ENCODE measurements around the gene GALNT14. TPM values are rescaled to one million over a fixed set of nuclear protein-coding genes. Genes with fewer than 3 reads are reported as not detected.

Gene GALNT14
- total and polyA plus RNA-seq, 8 donors = 1.9 to 9.1 (median 2.8) TPM

DNA sequence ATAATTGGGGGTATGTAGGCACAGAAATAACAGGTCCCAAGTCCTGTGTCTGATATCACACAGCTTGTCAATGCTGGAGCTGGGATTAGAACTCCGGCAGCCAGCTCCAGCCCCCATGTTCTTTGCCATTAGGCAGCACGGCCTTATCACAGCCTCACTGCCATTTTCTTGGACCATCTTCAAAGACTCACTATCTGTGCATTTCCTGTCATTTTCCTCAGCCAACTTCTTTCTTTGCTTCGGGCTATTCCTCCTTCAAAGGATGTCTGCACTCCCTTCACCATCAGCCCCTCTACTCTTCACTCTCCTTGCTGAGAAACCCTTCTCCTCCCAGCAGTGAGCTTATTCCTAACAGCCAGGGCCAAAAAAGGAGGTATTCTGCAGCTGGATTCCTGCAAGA, 139.6 kb downstream of the GALNT14 start:
- FAIRE-seq = no peak
- no peaks in the 10 kb centered on the region for H3K27me3 ChIP-seq

DNA sequence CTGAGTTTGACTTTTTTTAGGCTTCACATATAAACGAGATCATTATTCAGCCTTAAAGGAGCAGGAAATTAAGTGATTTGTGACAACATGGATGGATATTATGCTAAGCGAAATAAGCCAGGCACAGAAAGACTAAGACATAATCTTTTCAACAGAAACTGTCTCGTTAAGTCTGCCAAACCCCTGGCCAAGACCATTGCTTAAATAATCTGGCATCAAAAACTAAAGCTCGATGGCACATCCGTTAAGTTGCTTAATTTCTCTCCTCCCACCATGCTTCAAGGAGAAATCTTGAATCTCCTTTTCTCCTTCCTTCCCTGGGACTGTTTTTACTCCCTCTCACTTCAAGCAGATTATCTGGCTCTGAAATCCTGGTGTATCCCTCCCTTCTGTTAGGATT, 140.3 kb downstream of the GALNT14 start:
- no peak for DNase-seq
- Histone ChIP-seq H3K27me3 (no peaks in the 10 kb centered on the region), H3K4me1 (no peaks in the 10 kb centered on the region), H3K27ac (no peak overlapping the region), H3K9me3 (no peaks in the 10 kb centered on the region), H3K4me3 (no peak overlapping the region), H3K36me3 (no peaks in the 10 kb centered on the region)
- no peak for FAIRE-seq
- WGBS, 2 donors = 64 to 80% methylated on average over 5 of the region's 5 CpGs
- TF ChIP-seq, protein P1, sequence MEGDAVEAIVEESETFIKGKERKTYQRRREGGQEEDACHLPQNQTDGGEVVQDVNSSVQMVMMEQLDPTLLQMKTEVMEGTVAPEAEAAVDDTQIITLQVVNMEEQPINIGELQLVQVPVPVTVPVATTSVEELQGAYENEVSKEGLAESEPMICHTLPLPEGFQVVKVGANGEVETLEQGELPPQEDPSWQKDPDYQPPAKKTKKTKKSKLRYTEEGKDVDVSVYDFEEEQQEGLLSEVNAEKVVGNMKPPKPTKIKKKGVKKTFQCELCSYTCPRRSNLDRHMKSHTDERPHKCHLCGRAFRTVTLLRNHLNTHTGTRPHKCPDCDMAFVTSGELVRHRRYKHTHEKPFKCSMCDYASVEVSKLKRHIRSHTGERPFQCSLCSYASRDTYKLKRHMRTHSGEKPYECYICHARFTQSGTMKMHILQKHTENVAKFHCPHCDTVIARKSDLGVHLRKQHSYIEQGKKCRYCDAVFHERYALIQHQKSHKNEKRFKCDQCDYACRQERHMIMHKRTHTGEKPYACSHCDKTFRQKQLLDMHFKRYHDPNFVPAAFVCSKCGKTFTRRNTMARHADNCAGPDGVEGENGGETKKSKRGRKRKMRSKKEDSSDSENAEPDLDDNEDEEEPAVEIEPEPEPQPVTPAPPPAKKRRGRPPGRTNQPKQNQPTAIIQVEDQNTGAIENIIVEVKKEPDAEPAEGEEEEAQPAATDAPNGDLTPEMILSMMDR (IDR thresholded peaks at IDR 0.05) = no peak
- no peak for ATAC-seq
- intact Hi-C loops (cut with DNase I) = no loop called here

More for the DNA sequence above, 139.6 kb downstream of the GALNT14 start:
- WGBS, 2 donors = 52 to 54% methylated on average over 3 of the region's 3 CpGs
- ATAC-seq (no peak), DNase-seq (no peak)
- Histone ChIP-seq H3K36me3 (no peaks in the 10 kb centered on the region), H3K4me1 (no peaks in the 10 kb centered on the region), H3K4me3 (no peak overlapping the region), H3K27ac (no peak overlapping the region), H3K9me3 (no peaks in the 10 kb centered on the region)
- intact Hi-C loops (cut with DNase I) = no loop called here
- TF ChIP-seq, protein P1 (IDR thresholded peaks at IDR 0.05) = no peak

DNA sequence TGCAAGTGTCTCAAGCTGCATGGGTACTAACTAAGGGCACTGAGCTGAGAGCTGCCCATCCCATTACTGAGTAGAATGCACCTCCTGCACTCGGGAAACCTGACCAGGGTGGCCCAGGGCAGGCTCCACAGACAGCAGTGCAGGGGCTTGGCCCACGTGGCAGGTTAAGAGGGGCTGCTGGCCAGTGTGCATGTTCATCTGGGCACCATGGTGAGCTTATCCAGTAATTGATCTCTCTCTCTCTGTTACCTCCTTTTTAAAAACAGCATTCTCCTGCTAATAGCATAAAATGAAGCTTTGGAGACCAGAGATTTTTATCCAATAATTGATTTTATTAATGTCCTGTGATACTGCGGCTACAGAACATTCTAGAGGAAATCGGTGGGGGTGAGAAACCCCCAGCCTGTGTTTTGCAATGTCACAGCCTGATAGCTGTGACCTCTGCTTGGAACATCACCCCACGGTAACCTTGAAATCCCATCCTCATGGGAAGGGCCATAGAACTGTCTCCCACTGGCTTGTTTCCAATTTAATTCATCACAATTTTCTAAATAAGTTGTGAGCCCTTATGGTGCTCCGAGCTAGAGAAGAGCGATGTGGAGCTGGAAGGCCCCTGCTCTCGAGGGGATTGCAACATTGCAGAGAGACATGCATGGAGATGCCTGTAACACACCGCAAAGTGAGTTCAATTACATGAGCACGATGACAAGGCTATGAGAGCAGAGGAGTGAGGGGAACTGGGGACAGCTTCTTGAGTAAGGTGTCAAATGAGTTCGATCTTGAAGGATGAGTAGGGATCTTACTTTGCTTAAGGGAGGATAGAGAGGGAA, 143.8 kb downstream of the GALNT14 start:
- DNase-seq (no peak), FAIRE-seq (no peak), ATAC-seq (no peak)
- WGBS, 2 donors = 61 to 71% methylated on average over 11 of the region's 11 CpGs
- no peaks in the 10 kb centered on the region for H3K4me1 ChIP-seq
- no peaks in the 10 kb centered on the region for H3K9me3 ChIP-seq
- H3K4me3 ChIP-seq = no peak overlapping the region
- no peak overlapping the region for H3K27ac ChIP-seq
- TF ChIP-seq, protein P1 (IDR thresholded peaks at IDR 0.05) = no peak
- H3K36me3 ChIP-seq = no peaks in the 10 kb centered on the region
- no peaks in the 10 kb centered on the region for H3K27me3 ChIP-seq
- intact Hi-C loops (cut with DNase I) = no loop called here

DNA sequence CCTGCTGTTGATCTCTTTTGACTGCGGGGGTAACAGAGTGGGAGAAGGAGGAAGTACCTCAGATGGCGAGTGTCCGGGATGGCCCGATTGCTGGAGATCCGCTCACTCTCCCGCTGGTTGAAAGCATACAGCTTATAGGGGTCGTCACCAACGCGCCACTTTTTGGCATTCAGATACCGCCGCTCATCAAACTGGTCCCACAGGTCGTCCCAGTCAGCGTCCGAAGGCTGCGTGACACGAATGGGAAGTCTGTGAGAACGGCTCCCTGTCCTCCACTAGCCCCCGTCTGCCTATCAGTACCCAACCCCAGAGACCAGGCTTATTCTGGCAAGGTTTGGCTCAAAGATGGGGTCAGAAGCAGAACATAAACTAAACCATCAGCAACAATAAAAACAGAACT, 145.5 kb downstream of the GALNT14 start:
- Histone ChIP-seq H3K4me1 (no peaks in the 10 kb centered on the region), H3K4me3 (no peak overlapping the region), H3K36me3 (no peaks in the 10 kb centered on the region), H3K27me3 (no peaks in the 10 kb centered on the region), H3K9me3 (no peaks in the 10 kb centered on the region), H3K27ac (no peak overlapping the region)
- TF ChIP-seq, protein P1 (IDR thresholded peaks at IDR 0.05) = no peak
- ATAC-seq = no peak
- DNase-seq = no peak
- intact Hi-C loops (cut with DNase I) = no loop called here
- 83 to 90% methylated on average over 18 of the region's 18 CpGs for WGBS, 2 donors
- FAIRE-seq = no peak

DNA sequence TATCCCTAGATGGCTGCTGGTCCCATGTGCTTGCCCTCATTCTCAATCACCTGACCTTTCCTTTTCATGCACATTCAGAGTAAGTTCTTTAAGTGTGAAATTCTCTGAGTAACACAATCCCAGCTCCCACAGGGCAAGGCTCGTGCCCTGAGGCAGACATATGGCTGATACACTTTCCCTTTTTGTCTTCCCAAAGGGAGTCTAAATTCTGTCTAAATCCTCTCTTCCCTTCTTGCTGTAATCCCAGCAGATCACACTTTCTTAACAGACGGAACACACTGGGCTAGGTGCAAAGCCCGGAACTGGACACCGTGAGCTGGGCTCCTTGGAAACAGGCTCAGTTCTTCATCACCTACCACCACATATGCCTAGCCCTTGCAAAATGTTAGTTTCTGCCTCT, 147.6 kb downstream of the GALNT14 start:
- ATAC-seq = no peak
- DNase-seq = no peak
- Histone ChIP-seq H3K4me1 (no peaks in the 10 kb centered on the region), H3K4me3 (no peak overlapping the region), H3K27ac (no peak overlapping the region), H3K36me3 (no peaks in the 10 kb centered on the region), H3K27me3 (no peaks in the 10 kb centered on the region), H3K9me3 (no peaks in the 10 kb centered on the region)
- WGBS, 2 donors = 46 to 84% methylated on average over 4 of the region's 4 CpGs
- TF ChIP-seq, protein P1 (IDR thresholded peaks at IDR 0.05) = no peak
- intact Hi-C loops (cut with DNase I) = no loop called here
- no peak for FAIRE-seq
